Prostate gland (tissue), 2 donors: ENCODE measurements around the gene RAD23B. TPM values are rescaled to one million over a fixed set of nuclear protein-coding genes. Genes with fewer than 3 reads are reported as not detected.

ENCODE experiments used
- DNase-seq: peaks from one replicate; pipeline ENCODE4 v3.0.0-alpha.2; 2019; ENCODE audit warnings: low spot score
- H3K27ac ChIP-seq, 2 donors: fragments of 200-600 bp; sonication (generic); 2 replicates each; pipeline ENCODE4 v1.5.1; 2017 to 2019
- H3K27me3 ChIP-seq: fragments of 200-600 bp; sonication (generic); replicated peaks from 2 replicates; pipeline ENCODE4 v1.5.1; 2019; ENCODE audit not compliant: insufficient read depth
- H3K36me3 ChIP-seq, 2 donors: fragments of 200-600 bp; sonication (generic); 1 replicate in 1 of 2; 2 replicates in 1 of 2; pipeline versions ENCODE4 v1.5.1 to v1.8.1; 2017 to 2019
- H3K4me1 ChIP-seq: fragments of 200-600 bp; sonication (generic); replicated peaks from 2 replicates; pipeline ENCODE4 v1.5.1; 2019
- H3K4me3 ChIP-seq, 2 donors: fragments of 200-600 bp; sonication (generic); 2 replicates each; pipeline ENCODE4 v1.5.1; 2017 to 2019
- H3K9me3 ChIP-seq: fragments of 200-600 bp; sonication (generic); 2 replicates; pipeline ENCODE4 v1.5.1; 2017
- POLR2A ChIP-seq: fragments of 450-650 bp; IDR thresholded peaks from one replicate; pipeline ENCODE4 v1.6.1; 2016; ENCODE audit warnings: antibody characterized with exemption, mild to moderate bottlenecking
- POLR2AphosphoS5 ChIP-seq: sonication (generic); formaldehyde crosslinking; IDR thresholded peaks from one replicate; pipeline ENCODE4 v1.6.1; 2017; ENCODE audit warnings: antibody characterized with exemption
- WGBS: methylation state at CpG from one replicate; pipeline ENCODE4 v1.1.5; 2018; 5-methylcytosine and 5-hydroxymethylcytosine counted together
- intact Hi-C: fragments of 100-400 bp; cut with DNase I; formaldehyde crosslinking; loops from one replicate; pipeline ENCODE4 v1.14.2; 2022
- total RNA-seq, 2 donors: library from RNA; depleted of rRNA; stranded (reverse); fragments of >200 nt; gene quantifications; one replicate each; pipeline ENCODE4 v1.1.0, GENCODE V29; 2016
- TF ChIP-seq, protein P1 (sequence below), 4 experiments: fragments of 200-600 bp in 2 of 4; fragments of 450-650 bp in 2 of 4; sonication (generic) in 2 of 4; IDR thresholded peaks; 1 replicate in 3 of 4; 2 replicates in 1 of 4; pipeline ENCODE4 v1.5.1; 2016 to 2019; ENCODE audit warnings: antibody characterized with exemption in 4 of 4, mild to moderate bottlenecking in 2 of 4, moderate library complexity in 2 of 4

RAD23B gene
- total RNA-seq, 2 donors from 2014 or later = 92.3 to 111 TPM

DNA sequence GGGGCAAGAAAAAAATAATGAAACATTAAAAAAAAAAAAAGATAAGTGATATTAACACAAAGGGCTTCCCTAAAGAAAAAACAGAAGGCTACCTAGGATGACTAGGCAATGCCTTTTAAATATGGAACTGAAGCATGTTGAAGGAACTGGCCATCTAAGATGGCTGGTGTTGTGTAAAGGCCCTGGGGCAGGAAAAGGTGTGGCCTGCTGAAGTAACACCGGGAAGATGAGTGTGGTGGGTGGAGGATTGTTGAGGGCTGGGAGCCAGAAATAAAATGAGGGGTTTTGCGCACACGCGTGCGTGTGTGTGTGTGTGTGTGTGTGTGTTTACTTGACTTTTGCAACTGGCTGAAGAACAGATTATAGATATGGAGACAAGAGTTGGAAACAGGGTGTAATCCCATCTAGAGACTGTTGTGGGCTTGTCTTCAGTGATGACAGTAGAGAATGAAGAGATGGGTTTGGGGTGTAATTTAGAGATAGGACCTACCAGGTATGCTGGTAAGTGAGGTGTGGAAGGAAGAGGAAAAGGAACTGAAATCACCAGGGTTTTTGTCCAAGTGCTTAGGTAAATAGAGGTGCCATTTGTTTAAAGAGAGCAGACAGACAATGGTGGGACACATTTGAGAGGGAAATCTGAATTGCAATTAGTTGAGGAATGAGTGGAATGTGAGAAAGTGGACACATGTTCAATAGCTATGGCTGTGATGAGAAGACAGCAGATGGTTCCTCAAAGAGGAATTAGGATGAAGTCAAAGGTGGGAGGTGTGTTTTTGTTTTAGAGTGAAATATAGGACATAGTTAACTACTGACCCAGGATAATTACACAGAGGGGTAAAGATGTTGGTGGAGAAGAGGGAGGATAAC, 33.9 kb downstream of the RAD23B start:
- Histone ChIP-seq H3K4me1 (no peaks in the 10 kb centered on the region), H3K27ac (no peak overlapping the region), H3K9me3 (no peaks in the 10 kb centered on the region), H3K36me3 (no peaks in the 10 kb centered on the region), H3K4me3 (no peak overlapping the region), H3K27me3 (no peaks in the 10 kb centered on the region)
- no peak for DNase-seq
- TF ChIP-seq, protein P1, sequence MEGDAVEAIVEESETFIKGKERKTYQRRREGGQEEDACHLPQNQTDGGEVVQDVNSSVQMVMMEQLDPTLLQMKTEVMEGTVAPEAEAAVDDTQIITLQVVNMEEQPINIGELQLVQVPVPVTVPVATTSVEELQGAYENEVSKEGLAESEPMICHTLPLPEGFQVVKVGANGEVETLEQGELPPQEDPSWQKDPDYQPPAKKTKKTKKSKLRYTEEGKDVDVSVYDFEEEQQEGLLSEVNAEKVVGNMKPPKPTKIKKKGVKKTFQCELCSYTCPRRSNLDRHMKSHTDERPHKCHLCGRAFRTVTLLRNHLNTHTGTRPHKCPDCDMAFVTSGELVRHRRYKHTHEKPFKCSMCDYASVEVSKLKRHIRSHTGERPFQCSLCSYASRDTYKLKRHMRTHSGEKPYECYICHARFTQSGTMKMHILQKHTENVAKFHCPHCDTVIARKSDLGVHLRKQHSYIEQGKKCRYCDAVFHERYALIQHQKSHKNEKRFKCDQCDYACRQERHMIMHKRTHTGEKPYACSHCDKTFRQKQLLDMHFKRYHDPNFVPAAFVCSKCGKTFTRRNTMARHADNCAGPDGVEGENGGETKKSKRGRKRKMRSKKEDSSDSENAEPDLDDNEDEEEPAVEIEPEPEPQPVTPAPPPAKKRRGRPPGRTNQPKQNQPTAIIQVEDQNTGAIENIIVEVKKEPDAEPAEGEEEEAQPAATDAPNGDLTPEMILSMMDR (IDR thresholded peaks at IDR 0.05) = no peak
- TF ChIP-seq POLR2A (no peak), POLR2AphosphoS5 (no peak)
- WGBS = 90% methylated on average over 5 of the region's 5 CpGs
- intact Hi-C loops = no loop called here

DNA sequence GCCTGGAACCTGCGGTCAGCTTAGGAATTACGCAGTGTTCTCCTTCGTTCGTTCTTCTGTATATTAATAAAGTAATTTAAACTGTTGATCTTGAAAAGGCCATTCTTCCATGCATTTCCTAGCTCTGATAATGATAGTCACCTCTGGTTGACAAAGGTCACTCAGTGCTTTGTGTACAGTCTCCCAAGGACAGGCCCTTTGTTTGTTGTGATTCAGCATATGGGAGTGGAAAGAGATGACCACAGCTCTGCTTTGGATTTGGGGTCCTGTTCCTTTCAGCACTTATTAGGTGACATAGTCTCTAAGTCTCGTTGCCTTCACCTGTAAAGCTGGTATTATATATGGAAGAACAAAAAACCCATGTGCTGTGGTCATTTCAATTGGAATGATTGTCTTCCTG, 39.6 kb downstream of the RAD23B start:
- Histone ChIP-seq H3K4me1 (no peaks in the 10 kb centered on the region), H3K4me3 (no peak overlapping the region), H3K9me3 (no peaks in the 10 kb centered on the region), H3K36me3 (no peaks in the 10 kb centered on the region), H3K27ac (no peak overlapping the region), H3K27me3 (no peaks in the 10 kb centered on the region)
- WGBS = 90% methylated on average over 5 of the region's 5 CpGs
- intact Hi-C loops = no loop called here
- TF ChIP-seq POLR2A (no peak), POLR2AphosphoS5 (no peak)
- TF ChIP-seq, protein P1 (IDR thresholded peaks at IDR 0.05) = no peak
- no peak for DNase-seq

DNA sequence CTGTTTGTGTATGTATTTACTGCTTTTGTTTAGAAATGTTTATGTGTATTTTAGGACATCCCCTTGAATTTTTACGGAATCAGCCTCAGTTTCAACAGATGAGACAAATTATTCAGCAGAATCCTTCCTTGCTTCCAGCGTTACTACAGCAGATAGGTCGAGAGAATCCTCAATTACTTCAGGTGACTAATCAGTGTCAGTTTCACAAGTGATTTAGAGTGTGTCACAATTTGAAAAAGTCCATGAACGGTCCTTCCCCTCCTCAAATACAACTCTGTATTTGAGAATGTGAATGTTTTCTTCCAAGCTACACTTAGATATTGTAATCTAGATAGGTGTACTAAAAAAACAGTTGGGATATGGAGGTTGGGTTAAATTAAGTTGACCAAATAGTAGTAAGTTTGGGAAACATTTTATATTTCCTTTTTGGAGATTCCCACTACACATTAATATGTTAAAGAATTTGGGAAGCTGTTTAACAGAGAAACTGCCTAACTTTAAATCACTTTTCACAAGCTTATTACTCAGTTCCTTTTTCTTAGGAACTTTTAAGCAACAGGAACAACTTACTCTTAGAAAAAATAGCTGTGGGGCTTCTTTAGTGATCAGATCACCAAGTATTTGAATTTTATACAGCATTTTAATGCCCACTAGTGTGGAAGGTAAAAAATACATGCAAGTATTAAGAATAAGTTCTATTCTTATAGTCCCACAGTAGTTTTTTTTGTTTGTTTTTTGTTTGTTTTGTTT, 40.9 kb downstream of the RAD23B start:
- no peak overlapping the region for H3K27ac ChIP-seq
- WGBS = 47% methylated on average over 4 of the region's 4 CpGs
- TF ChIP-seq POLR2A (no peak), POLR2AphosphoS5 (no peak)
- TF ChIP-seq, protein P1 (IDR thresholded peaks at IDR 0.05) = no peak
- H3K36me3 ChIP-seq = no peaks in the 10 kb centered on the region
- H3K9me3 ChIP-seq = no peaks in the 10 kb centered on the region
- no peaks in the 10 kb centered on the region for H3K27me3 ChIP-seq
- H3K4me3 ChIP-seq = no peak overlapping the region
- DNase-seq = no peak
- H3K4me1 ChIP-seq = no peaks in the 10 kb centered on the region
- intact Hi-C loops = no loop called here

DNA sequence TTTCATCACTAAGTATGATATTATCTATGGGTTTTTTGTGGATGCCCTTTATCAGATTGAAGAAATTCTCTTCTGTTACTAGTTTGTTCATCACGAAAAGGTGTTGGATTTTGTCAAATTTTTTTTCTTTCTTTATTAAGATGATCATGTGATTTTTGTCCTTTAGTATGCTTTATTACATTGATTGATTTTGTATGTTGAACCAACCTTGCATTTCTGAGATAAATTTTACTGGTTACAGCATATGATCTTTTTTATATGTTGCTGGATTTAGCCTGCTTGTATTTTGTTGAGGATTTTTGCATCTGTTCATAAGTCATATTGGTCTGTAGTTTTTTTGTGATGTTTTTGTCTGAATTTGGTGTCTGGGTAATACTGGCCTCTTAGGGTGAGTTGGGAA, 42.8 kb downstream of the RAD23B start:
- WGBS = 98% methylated on average over 1 of the region's 1 CpG
- Histone ChIP-seq H3K4me3 (no peak overlapping the region), H3K27me3 (no peaks in the 10 kb centered on the region), H3K9me3 (no peaks in the 10 kb centered on the region), H3K4me1 (no peaks in the 10 kb centered on the region), H3K27ac (no peak overlapping the region), H3K36me3 (no peaks in the 10 kb centered on the region)
- DNase-seq = no peak
- intact Hi-C loops = no loop called here
- TF ChIP-seq POLR2AphosphoS5 (no peak), POLR2A (no peak)
- TF ChIP-seq, protein P1 (IDR thresholded peaks at IDR 0.05) = no peak
